ENCODE measurements around the gene KIZ. TPM values are rescaled to one million over a fixed set of nuclear protein-coding genes. Genes with fewer than 3 reads are reported as not detected.
"Not testable (repeated sequence)": the region's sequence is repeated elsewhere in the genome, so short reads cannot be mapped to it uniquely, and the experiment has no call there.

KIZ gene
- total RNA-seq, 1 donor from 2014 or later = 5.3 TPM

- no peak for DNase-seq (ENCODE audit: extremely low read depth, low read depth, low spot score)
These were observed 10.3 kb downstream of the KIZ start for GRCh38 chr20:21136015-21136732.

- no peak for DNase-seq (ENCODE audit: extremely low read depth, low read depth, low spot score)
These were observed 11.2 kb downstream of the KIZ start for GRCh38 chr20:21137078-21137477.

GRCh38 chr20:21139881-21140566, 14.1 kb downstream of the KIZ start:
- no peak for DNase-seq (ENCODE audit: extremely low read depth, low read depth, low spot score)

GRCh38 chr20:21141825-21142224, 15.9 kb downstream of the KIZ start:
- DNase-seq (ENCODE audit: extremely low read depth, low read depth, low spot score) = no peak

GRCh38 chr20:21143194-21143890, 17.5 kb downstream of the KIZ start:
- DNase-seq (ENCODE audit: extremely low read depth, low read depth, low spot score) = no peak

GRCh38 chr20:21145424-21145823, 19.5 kb downstream of the KIZ start:
- no peak for DNase-seq (ENCODE audit: extremely low read depth, low read depth, low spot score)

GRCh38 chr20:21146215-21146614, 20.3 kb downstream of the KIZ start:
- no peak for DNase-seq (ENCODE audit: extremely low read depth, low read depth, low spot score)

- DNase-seq (ENCODE audit: extremely low read depth, low read depth, low spot score) = no peak
These were observed 21.7 kb downstream of the KIZ start for GRCh38 chr20:21147593-21147992.

GRCh38 chr20:21149344-21149743, 23.5 kb downstream of the KIZ start:
- no peak for DNase-seq (ENCODE audit: extremely low read depth, low read depth, low spot score)

GRCh38 chr20:21151791-21152190, 25.9 kb downstream of the KIZ start:
- DNase-seq (ENCODE audit: extremely low read depth, low read depth, low spot score) = no peak

GRCh38 chr20:21154692-21155091, 28.8 kb downstream of the KIZ start:
- DNase-seq (ENCODE audit: extremely low read depth, low read depth, low spot score) = no peak

- no peak for DNase-seq (ENCODE audit: extremely low read depth, low read depth, low spot score)
These were observed 29.4 kb downstream of the KIZ start for GRCh38 chr20:21155268-21155667.

GRCh38 chr20:21156266-21156665, 30.4 kb downstream of the KIZ start:
- no peak for DNase-seq (ENCODE audit: extremely low read depth, low read depth, low spot score)

GRCh38 chr20:21157006-21157405, 31.1 kb downstream of the KIZ start:
- no peak for DNase-seq (ENCODE audit: extremely low read depth, low read depth, low spot score)

- no peak for DNase-seq (ENCODE audit: extremely low read depth, low read depth, low spot score)
These were observed 33.9 kb downstream of the KIZ start for GRCh38 chr20:21159658-21160380.

GRCh38 chr20:21161926-21162325, 36.0 kb downstream of the KIZ start:
- DNase-seq (ENCODE audit: extremely low read depth, low read depth, low spot score) = no peak

- no peak for DNase-seq (ENCODE audit: extremely low read depth, low read depth, low spot score)
These were observed 36.7 kb downstream of the KIZ start for GRCh38 chr20:21162631-21163030.

- no peak for DNase-seq (ENCODE audit: extremely low read depth, low read depth, low spot score)
These were observed 40.9 kb downstream of the KIZ start for GRCh38 chr20:21166801-21167200.

- DNase-seq (ENCODE audit: extremely low read depth, low read depth, low spot score) = no peak
These were observed 41.4 kb downstream of the KIZ start for GRCh38 chr20:21167261-21167660.

- DNase-seq (ENCODE audit: extremely low read depth, low read depth, low spot score) = not testable (repeated sequence)
These were observed 42.2 kb downstream of the KIZ start for GRCh38 chr20:21168061-21168460.

GRCh38 chr20:21172626-21173025, 46.7 kb downstream of the KIZ start:
- no peak for DNase-seq (ENCODE audit: extremely low read depth, low read depth, low spot score)

Measured in glomerular endothelial cell (primary cell).